ENCODE data around the gene RAF1. TPM values are rescaled to one million over a fixed set of nuclear protein-coding genes. Genes with fewer than 3 reads are reported as not detected.

Gene RAF1
- total RNA-seq, 1 experiment from 2014 or later: 101 TPM

GRCh38 chr3:12660196-12660595 lies 3.7 kb downstream of the RAF1 start (continued):
- TF ChIP-seq ZNF512 (CRISPR knock-in tag; IDR thresholded peaks at IDR 0.05; ENCODE audit: borderline replicate concordance): no peak
- no peak for TF ChIP-seq CTCF (IDR thresholded peaks at IDR 0.05)
- TF ChIP-seq E2F4 (CRISPR knock-in tag; IDR thresholded peaks at IDR 0.05; ENCODE audit: borderline replicate concordance, low read depth): no peak
- TF ChIP-seq ERG (CRISPR knock-in tag; IDR thresholded peaks at IDR 0.05): no peak
- no peak for TF ChIP-seq ZNF138 (CRISPR knock-in tag; conservative IDR thresholded peaks at IDR 0.05)
- no peak for TF ChIP-seq RORB (CRISPR knock-in tag; IDR thresholded peaks at IDR 0.05)
- TF ChIP-seq PREB (CRISPR knock-in tag; IDR thresholded peaks at IDR 0.05; ENCODE audit: borderline replicate concordance): no peak
- TF ChIP-seq PRRX2 (CRISPR knock-in tag; IDR thresholded peaks at IDR 0.05): no peak
- TF ChIP-seq HMGA2 (CRISPR knock-in tag; IDR thresholded peaks at IDR 0.05): no peak
- no peak for TF ChIP-seq CREB1 (CRISPR knock-in tag; IDR thresholded peaks at IDR 0.05)
- no peak for TF ChIP-seq ATF2 (CRISPR knock-in tag; IDR thresholded peaks at IDR 0.05; ENCODE audit: borderline replicate concordance, low read depth)
- no peak for TF ChIP-seq ZNF263 (CRISPR knock-in tag; IDR thresholded peaks at IDR 0.05; ENCODE audit: low read depth)
- no peak for TF ChIP-seq ZNF121 (CRISPR knock-in tag; IDR thresholded peaks at IDR 0.05)
- no peak for TF ChIP-seq ZNF317 (CRISPR knock-in tag; IDR thresholded peaks at IDR 0.05; ENCODE audit: borderline replicate concordance, low read depth)
- TF ChIP-seq ETV6 (CRISPR knock-in tag; IDR thresholded peaks at IDR 0.05): no peak

GRCh38 chr3:12659316-12660015 lies 4.5 kb downstream of the RAF1 start:
- Mint-ChIP-seq H3K27ac (peak overlapping the region; percentile 11; the same call in 1 of the 2 replicates), H3K4me1 (peaks cover 46% of the 10 kb centered on the region), H3K36me3 (no peaks in the 10 kb centered on the region; the same call in 1 of the 2 replicates), H3K27me3 (ENCODE audit: low read depth) (no peaks in the 10 kb centered on the region), H3K4me3 (no peak overlapping the region), H3K9me3 (no peaks in the 10 kb centered on the region)
- ATAC-seq (no peak), DNase-seq (ENCODE audit: low spot score) (no peak)
- CTCF ChIA-PET: interaction anchor here (0.5 to 0.9 kb wide), 3 partner anchors 34 to 1227 kb away, joined by 3 read pairs; no protein-coding TSS in a partner anchor
- POLR2A ChIA-PET: no interaction called here
- no peak for TF ChIP-seq OVOL2 (CRISPR knock-in tag; IDR thresholded peaks at IDR 0.05; ENCODE audit: borderline replicate concordance)
- TF ChIP-seq AFF4 (CRISPR knock-in tag; IDR thresholded peaks at IDR 0.05; ENCODE audit: borderline replicate concordance): no peak
- TF ChIP-seq ESRRA (CRISPR knock-in tag; IDR thresholded peaks at IDR 0.05; ENCODE audit: borderline replicate concordance): no peak
- TF ChIP-seq ZNF512 (CRISPR knock-in tag; IDR thresholded peaks at IDR 0.05; ENCODE audit: borderline replicate concordance): no peak
- no peak for TF ChIP-seq E2F4 (CRISPR knock-in tag; IDR thresholded peaks at IDR 0.05; ENCODE audit: borderline replicate concordance, low read depth)
